LoVo (cell line): ENCODE results near the gene PLLP.
"Not testable (repeated sequence)": the region's sequence is repeated elsewhere in the genome, so short reads cannot be mapped to it uniquely, and the experiment has no call there.

Source experiments
- DNase-seq: peaks from one replicate; pipeline ENCODE4 v3.0.0-alpha.2; 2016; ENCODE audit warnings: low spot score

The PLLP gene

GRCh38 chr16:57303021-57303909 lies 18.8 kb upstream of the PLLP start:
- no peak for DNase-seq

GRCh38 chr16:57301126-57301817 lies 16.8 kb upstream of the PLLP start:
- DNase-seq: no peak

DNA sequence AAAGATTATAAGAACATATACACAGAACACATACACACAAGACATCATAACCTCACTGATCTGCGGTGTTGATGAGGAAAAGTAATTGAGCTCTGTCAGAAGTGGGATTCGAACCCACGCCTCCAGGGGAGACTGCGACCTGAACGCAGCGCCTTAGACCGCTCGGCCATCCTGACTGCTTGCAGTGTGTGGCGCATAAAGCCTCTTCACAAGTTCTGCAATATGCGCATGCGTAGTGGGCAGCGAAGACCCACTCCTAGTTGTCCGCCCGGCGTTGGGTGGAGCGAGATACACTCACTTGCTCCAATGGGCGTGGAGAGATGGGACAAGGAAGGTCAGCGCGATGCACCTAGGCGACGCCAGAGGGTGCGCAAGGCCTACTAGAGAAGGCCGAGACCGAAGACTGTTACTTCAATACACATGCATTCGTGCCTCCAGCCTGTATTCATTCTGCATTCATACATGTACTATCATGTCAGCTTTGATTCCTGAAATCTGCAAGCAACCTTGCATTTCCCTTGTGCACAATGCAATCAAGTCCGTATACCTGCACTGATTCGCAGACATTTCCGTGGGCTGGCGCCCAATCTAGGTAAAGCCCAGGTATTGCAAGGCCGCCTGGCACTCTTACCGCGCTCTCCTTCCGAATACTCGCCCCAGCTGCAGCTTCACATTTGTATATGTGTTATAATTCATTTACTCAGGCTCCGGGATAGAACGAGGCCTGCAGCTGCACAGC lies 16.1 kb upstream of the PLLP start:
- peak; percentile 99 for DNase-seq

- peak; percentile 89 for DNase-seq
Observed at GRCh38 chr16:57299719-57300386, 15.4 kb upstream of the PLLP start.

- peak; percentile 73 for DNase-seq
Observed at GRCh38 chr16:57299009-57299718, 14.7 kb upstream of the PLLP start.

- DNase-seq: no peak
Observed at GRCh38 chr16:57297856-57298255, 13.4 kb upstream of the PLLP start.

GRCh38 chr16:57289391-57290257 lies 5.2 kb upstream of the PLLP start:
- no peak for DNase-seq

DNA sequence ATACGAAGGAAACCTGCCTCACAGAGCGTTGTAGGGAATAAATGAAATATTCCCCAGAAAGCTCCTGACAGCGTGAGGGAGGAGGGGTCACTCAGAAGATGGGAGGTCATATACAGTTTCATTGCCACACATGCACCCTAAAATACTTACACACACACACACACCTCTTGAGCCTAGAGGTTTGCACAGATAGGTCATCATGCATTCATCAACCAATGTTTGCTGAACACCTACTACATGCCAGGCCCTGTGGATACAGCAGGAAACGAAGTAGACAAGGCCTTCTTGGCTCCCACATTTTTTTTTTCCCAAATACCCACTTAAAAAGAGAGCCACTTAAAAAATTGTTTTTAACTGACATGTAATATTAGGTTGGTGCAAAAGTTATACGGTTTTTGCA lies 907 bp upstream of the PLLP start:
- DNase-seq: no peak

DNA sequence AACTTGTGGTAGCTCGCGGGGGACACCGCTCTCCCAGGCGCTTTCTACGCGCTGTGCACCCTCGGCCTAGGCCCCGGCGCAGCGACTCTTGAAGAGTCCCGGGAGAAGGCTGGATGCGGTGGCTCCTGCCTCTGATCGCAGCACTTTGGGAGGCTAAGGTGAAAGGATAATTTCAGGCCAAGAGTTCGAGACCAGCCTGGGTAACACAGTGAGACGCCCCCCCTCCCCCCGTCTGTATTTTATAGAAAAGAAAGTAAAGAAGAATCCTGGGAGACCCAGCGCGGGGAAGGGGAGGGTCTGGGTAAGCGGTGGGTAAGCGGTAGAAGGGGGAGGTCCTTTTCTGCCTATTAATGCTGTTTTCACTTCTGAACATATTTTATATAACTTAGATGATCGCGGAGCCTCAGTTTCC lies 486 bp upstream of the PLLP start:
- no peak for DNase-seq

DNA sequence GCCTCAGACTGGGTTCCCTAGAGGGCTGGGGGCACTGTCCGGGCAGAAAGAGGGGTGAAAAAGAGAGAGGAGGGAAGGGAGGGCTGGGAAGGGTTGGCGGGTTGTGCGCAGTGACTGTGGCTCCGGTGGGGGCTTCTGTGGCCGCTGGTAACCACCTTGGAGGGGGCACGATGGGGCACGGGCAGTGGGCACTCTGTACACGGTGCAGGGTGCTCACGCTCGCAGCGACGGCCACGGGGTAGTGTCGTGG lies 588 bp downstream of the PLLP start:
- DNase-seq: no peak

DNA sequence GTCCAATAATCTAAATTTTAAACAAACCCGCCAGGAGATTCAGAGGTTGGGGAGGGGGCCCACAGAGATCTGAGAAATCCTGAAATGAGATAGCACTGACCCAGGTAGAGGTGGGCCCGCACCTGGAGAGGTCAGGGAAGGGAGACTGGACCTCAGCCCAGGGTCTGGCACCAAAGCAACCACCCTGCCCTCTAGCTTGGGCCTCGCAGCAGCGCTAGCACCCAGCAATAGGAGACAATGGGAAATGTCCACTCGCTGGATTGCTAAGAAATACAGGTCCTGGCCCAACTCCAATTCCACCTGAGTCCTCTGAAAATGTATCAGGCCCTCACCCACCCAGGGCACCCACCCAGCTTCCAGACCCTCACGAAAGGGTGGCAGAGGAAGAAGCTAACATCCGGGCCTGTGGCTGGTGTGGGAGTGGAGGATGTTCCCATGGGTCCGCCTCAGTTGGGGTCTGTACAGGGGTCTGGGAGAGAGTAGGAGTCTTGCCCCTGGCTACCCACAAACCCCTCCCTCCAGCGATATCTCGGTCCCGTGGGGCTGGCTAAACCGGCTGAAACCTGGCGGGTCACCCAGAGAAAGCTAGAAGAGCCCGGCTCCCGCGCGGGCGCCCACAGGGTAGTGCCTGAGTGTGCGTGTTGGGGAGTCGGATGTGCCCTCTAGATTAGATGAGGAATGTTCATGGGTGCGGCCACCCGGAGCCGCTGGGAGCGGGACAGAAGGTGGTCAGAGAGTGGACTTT lies 1.1 kb downstream of the PLLP start:
- DNase-seq: peak; percentile 45

DNA sequence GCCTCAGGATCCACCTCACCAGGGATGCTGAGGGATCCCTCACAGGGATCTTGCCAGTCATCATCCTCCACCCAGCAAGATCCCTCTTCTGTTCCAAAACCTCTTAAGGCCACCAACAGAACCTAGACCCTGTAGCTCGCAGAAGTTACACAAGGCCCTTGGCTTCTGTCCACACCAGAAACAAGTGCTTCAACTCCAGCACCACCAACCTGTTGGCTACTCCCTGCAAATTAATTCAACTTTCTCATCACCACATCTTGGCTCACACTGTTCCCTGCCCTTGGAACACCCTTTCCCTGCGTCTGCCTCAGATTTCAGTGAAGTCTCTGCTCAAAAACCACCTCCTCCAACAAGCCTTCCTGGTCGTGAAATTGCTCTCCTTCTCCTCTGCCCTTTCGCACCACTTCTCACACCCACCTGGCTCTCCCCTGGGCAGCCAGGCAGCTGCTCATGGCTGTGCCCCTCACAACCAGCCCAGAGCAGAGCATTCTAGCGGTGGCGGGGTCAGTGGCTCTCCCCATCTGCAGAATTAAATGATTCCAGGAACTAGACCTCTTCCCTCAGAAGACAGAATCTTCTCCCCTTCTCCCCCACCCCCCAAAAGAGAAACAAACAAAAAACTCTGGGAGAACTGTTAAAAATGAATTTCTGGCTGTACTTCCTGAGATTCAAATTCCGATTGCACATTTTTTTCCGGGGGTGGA lies 1.8 kb downstream of the PLLP start:
- DNase-seq: no peak

DNA sequence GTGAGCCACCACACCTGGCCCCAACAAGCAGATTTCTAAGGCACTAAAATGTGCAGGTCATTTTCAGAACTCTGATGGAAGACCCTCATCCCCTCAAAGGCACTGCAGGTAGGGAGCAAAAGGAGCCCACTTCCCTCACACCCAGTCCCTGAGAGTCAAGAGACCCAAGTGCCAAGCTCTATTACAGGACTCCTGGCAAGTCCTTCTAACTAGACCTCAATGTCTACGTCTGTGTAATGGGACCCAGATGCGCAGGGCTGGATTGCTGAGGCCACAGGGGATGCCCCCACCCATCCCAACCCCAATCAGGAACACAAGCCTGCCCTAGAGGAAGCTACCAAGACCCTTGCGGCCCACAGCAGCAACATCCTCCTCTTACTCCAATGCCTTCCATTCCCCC lies 2.7 kb downstream of the PLLP start:
- no peak for DNase-seq

GRCh38 chr16:57279780-57280638 lies 4.5 kb downstream of the PLLP start:
- DNase-seq: peak; percentile 54

DNA sequence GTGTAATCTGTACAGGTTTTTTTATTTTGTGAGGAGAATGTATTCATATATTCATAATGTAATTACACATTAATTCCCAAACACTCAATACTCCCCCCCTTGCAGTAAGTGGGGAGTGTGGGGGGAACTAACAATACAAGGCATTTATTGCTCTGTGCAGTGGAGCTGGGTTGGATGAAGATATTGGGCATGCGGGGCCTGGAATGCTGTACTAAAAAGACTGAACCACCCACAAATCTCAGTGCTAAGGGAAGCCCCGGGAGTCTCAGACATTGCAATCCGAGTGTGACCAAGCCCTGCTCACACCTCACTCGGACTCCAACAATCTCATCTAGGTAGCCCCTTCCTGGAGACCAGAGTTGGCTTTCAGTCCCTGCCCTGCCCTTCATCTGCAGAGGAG lies 6.0 kb downstream of the PLLP start:
- no peak for DNase-seq

DNA sequence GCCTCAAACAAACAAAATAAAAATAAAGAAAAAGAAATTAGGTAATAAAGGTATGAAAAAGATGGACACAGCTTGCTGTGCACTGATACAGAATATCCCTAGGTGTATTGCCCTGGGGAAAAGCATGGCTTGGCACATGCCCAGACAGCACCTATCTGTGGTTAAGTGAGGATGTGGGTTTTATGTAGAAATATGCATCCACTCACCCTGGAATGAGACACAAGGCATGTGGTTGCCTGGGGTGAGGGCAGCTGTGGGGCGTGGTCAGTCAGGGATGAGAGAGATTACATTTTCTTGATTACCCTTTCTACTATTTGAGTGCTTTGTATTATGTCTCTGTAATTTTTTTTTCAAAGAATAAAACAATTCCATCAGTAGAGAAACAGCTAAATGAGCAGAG lies 6.9 kb downstream of the PLLP start:
- DNase-seq: peak; percentile 83

- DNase-seq: no peak
Observed at GRCh38 chr16:57276596-57276995, 7.9 kb downstream of the PLLP start.

DNA sequence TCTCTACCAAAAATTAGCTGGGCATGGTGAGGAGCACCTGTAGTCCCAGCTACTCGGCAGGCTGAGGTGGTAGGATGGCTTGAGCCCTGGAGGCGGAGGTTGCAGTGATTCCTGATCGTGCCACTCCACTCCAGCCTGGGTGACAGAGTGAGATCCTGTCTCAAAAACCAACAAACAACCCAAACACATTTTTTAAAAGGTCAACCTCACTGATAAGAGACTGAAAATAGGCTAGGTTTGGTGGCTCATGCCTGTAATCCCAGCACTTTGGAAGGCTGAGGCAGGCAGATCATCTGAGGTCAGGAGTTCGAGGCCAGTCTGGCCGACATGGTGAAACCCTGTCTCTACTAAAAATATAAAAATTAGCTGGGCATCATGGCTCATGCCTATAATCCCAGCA lies 8.5 kb downstream of the PLLP start:
- not testable (repeated sequence) for DNase-seq

GRCh38 chr16:57273826-57274225 lies 10.6 kb downstream of the PLLP start:
- DNase-seq: no peak
